ENCODE data around the gene TARBP2. TPM values are rescaled to one million over a fixed set of nuclear protein-coding genes. Genes with fewer than 3 reads are reported as not detected.

The TARBP2 gene
- polyA plus RNA-seq, 1 experiment = 44.9 TPM

- peaks cover 16% of the 10 kb centered on the region for H3K36me3 ChIP-seq (ENCODE audit: control insufficient read depth, insufficient read depth, low read length)
- CTCF ChIA-PET = interaction anchor here (0.6 to 3.1 kb wide), 7 partner anchors 10 to 352 kb away, joined by 3 to 11 read pairs (median 3); partner anchors contain the start of genes ATP5MC2, CSAD and ZNF740
These were observed 31.7 kb downstream of the TARBP2 start for GRCh38 chr12:53532524-53533445.

GRCh38 chr12:53533471-53533870 is 32.4 kb downstream of the TARBP2 start:
- Histone ChIP-seq H3K36me3 (ENCODE audit: control insufficient read depth, insufficient read depth, low read length) (peaks cover 16% of the 10 kb centered on the region), H3K4me3 (ENCODE audit: low read depth, low read length) (no peak overlapping the region), H3K27me3 (ENCODE audit: control insufficient read depth, insufficient read depth, low read length) (no peaks in the 10 kb centered on the region)
- ChIA-PET POLR2A (no interaction called here), CTCF (interaction anchor here (0.6 to 3.1 kb wide), 3 partner anchors 10 to 353 kb away, joined by 3 to 11 read pairs (median 3); partner anchors contain the start of genes CSAD and ZNF740)
- TF ChIP-seq CTCF (IDR thresholded peaks at IDR 0.05; ENCODE audit: insufficient read depth, low read depth, low read length) = no peak
- no peak for DNase-seq (ENCODE audit: low read depth)

More at GRCh38 chr12:53532524-53533445, 31.7 kb downstream of the TARBP2 start:
- no peak for DNase-seq (ENCODE audit: low read depth)
- POLR2A ChIA-PET = no interaction called here
- no peak for TF ChIP-seq CTCF (IDR thresholded peaks at IDR 0.05; ENCODE audit: insufficient read depth, low read depth, low read length)
- no peaks in the 10 kb centered on the region for H3K27me3 ChIP-seq (ENCODE audit: control insufficient read depth, insufficient read depth, low read length)
- no peak overlapping the region for H3K4me3 ChIP-seq (ENCODE audit: low read depth, low read length)

- ChIA-PET CTCF (no interaction called here), POLR2A (no interaction called here)
- Histone ChIP-seq H3K36me3 (ENCODE audit: control insufficient read depth, insufficient read depth, low read length) (peaks cover 17% of the 10 kb centered on the region), H3K4me3 (ENCODE audit: low read depth, low read length) (no peak overlapping the region), H3K27me3 (ENCODE audit: control insufficient read depth, insufficient read depth, low read length) (no peaks in the 10 kb centered on the region)
- no peak for TF ChIP-seq CTCF (IDR thresholded peaks at IDR 0.05; ENCODE audit: insufficient read depth, low read depth, low read length)
- no peak for DNase-seq (ENCODE audit: low read depth)
These were observed 35.9 kb downstream of the TARBP2 start for GRCh38 chr12:53536962-53537361.

- no peak for TF ChIP-seq CTCF (IDR thresholded peaks at IDR 0.05; ENCODE audit: insufficient read depth, low read depth, low read length)
- Histone ChIP-seq H3K36me3 (ENCODE audit: control insufficient read depth, insufficient read depth, low read length) (peaks cover 9% of the 10 kb centered on the region), H3K4me3 (ENCODE audit: low read depth, low read length) (no peak overlapping the region), H3K27me3 (ENCODE audit: control insufficient read depth, insufficient read depth, low read length) (no peaks in the 10 kb centered on the region)
- DNase-seq (ENCODE audit: low read depth) = peak; percentile 46
- POLR2A ChIA-PET = no interaction called here
- CTCF ChIA-PET = interaction anchor here (1.1 to 8.7 kb wide), 5 partner anchors 13 to 209 kb away, joined by 3 to 125 read pairs (median 4); partner anchors contain the start of gene ATP5MC2
These were observed 37.2 kb downstream of the TARBP2 start for GRCh38 chr12:53538209-53538689.

GRCh38 chr12:53539526-53539925 is 38.4 kb downstream of the TARBP2 start:
- no peak for TF ChIP-seq CTCF (IDR thresholded peaks at IDR 0.05; ENCODE audit: insufficient read depth, low read depth, low read length)
- CTCF ChIA-PET = interaction anchor here (1.1 to 8.7 kb wide), 5 partner anchors 12 to 208 kb away, joined by 3 to 125 read pairs (median 4); partner anchors contain the start of gene ATP5MC2
- POLR2A ChIA-PET = no interaction called here
- Histone ChIP-seq H3K27me3 (ENCODE audit: control insufficient read depth, insufficient read depth, low read length) (no peaks in the 10 kb centered on the region), H3K36me3 (ENCODE audit: control insufficient read depth, insufficient read depth, low read length) (peaks cover 9% of the 10 kb centered on the region), H3K4me3 (ENCODE audit: low read depth, low read length) (no peak overlapping the region)
- no peak for DNase-seq (ENCODE audit: low read depth)
